Cerebellar cortex (tissue), 1 donor: ENCODE results near the gene MSMO1.
A peak's percentile ranks its signal among the peaks of the same experiment; 100 is the strongest.

Source experiments
- DNase-seq: peaks from one replicate; pipeline ENCODE4 v3.0.0-alpha.2; 2015; ENCODE audit warnings: low spot score

The MSMO1 gene

DNA sequence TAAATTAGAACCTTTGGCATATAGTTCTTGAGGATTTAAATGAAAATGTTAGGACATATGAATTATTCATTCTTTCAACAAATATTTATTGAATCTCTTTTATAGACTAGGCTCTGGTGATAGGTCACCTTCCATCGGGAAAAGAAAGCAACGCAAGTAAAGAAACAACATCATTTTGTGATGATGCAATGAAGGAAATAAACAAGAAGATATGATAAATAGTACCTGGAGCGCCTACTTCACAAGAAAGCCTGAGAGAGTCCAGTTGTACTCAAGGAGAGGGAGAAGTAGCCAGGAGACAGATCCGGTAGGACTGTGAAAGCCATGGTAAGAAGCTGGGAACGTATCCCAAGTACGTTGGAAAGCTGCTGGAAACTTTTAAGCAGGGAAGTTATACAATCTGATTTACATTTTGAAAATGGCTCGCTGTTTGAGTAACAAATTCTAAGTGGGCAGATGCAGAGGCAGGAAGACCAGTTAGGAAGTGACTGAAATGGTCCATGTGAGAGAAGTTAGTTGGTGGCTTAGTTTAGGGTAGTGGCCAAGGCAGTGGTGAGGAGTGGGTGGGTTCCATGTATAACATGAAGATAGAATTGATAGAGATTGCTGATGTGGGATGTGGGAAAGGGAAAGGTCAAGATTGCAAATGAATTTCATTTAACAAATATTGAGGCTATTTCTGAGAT lies 33.7 kb downstream of the MSMO1 start:
- DNase-seq, result no peak

- no peak for DNase-seq
Observed at GRCh38 chr4:165361810-165362209, 34.3 kb downstream of the MSMO1 start.

- DNase-seq, result no peak
Observed at GRCh38 chr4:165364452-165365080, 37.1 kb downstream of the MSMO1 start.

DNA sequence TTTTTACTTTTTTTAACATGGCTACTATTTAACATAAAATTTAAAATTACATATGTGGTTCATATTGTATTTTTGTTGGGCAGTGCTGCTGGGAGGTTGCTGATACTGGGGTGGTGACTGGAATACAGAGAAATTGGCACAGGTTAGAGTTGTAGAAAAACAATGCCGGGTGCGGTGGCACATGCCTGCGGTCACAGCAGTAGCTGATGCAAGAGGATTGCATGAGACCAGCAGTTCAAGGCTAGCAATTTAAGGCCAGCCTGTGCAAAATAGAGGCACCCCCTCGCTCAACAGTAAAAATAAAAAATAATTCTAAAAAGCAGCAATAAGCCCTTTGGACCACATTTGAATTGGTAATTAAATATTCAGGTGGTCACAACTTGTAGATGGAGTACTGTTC lies 39.6 kb downstream of the MSMO1 start:
- DNase-seq, result peak; percentile 76

DNA sequence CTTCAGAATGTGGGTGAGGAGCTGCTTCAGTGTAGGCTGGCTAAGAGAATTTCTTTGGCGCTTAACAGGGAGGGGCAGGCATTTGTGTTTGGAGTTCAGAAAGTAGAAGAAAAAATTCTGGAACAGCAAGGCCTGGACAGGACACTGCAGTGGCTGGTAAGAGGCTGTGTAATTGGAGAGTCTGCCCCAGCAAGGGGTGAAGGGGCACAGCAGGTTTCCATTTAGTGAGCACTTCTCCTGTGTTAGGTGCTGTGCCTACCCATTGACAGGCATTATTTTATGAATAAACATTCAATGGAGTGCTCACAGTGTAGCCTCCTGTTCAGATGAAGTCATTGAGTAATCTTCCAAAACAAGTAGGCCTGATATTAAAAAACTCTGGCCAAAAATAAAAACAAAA lies 40.6 kb downstream of the MSMO1 start:
- no peak for DNase-seq

DNA sequence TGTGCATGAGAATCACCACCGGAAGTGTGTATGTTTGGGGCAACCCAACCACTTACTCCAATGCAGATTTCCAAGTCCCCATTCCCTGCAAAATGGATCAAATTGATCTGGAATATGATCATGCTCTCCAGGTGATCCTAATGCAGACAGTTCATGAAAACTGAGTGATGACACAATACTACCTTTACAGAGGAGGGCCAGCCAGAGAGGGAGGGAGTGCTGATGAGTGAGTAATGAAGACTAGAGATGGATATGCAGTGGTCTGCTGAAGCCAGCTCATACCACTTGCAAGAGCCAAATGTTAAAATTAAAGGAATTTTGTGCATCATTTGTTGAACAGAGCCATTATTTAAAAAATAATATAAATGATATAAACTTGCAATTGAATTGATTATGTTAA lies 41.1 kb downstream of the MSMO1 start:
- no peak for DNase-seq

GRCh38 chr4:165369522-165369921 lies 42.1 kb downstream of the MSMO1 start:
- no peak for DNase-seq

- DNase-seq, result no peak
Observed at GRCh38 chr4:165370530-165370929, 43.1 kb downstream of the MSMO1 start.

GRCh38 chr4:165375465-165375864 lies 48.0 kb downstream of the MSMO1 start:
- no peak for DNase-seq

DNA sequence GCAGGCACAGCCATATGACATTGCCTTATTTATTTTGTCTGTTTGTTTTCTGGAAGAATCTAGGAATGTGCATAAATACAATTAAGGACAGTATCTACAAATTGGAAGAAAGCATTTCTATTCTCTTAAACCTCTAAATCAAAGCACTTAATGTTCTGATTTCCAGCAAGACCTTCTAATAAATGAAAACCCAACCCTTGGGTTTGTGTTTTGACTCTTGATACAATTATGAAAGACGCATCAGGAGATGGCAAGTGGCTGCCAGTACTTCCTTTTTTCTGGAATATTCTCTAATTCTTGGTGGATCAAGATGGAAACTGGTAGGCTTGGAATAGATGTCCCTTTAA lies 50.9 kb downstream of the MSMO1 start:
- no peak for DNase-seq

DNA sequence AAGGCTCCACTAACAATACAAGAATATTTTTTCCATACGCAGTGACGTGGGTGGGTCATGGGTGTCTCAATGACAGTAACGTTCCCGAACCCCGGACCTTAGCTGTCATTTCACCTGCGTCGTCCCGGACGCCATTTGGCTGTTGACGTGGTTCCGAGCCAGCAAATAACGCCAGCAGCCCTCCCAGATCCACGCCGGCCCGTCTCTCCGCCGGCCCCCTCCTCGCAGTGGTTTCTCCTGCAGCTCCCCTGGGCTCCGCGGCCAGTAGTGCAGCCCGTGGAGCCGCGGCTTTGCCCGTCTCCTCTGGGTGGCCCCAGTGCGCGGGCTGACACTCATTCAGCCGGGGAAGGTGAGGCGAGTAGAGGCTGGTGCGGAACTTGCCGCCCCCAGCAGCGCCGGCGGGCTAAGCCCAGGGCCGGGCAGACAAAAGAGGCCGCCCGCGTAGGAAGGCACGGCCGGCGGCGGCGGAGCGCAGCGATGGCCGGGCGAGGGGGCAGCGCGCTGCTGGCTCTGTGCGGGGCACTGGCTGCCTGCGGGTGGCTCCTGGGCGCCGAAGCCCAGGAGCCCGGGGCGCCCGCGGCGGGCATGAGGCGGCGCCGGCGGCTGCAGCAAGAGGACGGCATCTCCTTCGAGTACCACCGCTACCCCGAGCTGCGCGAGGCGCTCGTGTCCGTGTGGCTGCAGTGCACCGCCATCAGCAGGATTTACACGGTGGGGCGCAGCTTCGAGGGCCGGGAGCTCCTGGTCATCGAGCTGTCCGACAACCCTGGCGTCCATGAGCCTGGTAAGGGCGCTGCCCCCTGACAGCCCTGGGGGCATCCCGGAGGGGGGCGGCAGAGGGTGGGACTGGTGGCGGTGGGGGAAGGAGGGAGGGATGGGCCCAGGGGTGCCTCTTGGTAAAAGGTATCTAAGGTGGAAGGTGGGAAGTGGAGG lies 51.5 kb downstream of the MSMO1 start, which contains the start of gene CPE:
Gene CPE (plus strand): TSS at position 264 of the 933 bp plus-strand sequence. CDS start 214 bp downstream, at position 478.
- peak; percentile 88 for DNase-seq

DNA sequence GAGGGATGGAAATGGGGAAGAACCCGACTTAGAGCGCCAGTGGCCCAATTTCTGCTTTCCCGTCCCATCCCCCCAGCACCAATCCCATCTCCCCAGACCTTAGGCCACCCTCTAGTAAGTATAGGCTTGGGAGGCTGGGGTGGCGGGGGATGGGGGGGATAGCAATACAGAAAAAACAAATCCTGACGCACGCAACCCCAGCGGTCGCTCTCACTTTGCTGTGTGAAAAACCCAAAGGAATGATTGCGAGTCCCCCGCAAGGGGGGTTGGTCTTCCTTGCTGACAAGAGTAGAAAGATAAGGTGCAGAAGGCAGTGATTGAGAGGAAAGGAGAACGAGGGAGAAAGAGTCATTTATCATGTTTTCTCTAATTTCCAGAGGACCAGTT lies 52.2 kb downstream of the MSMO1 start:
- DNase-seq, result peak; percentile 64

DNA sequence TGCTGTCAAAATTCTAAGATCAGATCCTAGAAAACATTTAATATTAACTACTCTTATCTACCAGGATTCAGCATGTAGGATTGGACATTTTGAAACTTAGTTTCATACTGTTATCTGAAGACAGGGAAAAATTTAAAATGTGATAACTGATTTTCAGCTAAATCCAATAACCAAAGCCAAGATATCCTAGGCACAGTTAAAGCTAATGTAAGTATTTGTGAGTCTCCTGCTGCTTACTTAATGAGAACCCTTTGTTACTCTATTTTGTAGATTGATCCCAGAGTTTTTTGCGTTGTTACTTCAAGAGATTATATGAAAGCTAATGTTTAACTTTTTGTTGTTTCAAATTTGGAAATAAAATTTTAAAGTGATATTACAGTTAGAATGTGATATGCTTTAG lies 53.3 kb downstream of the MSMO1 start:
- peak; percentile 43 for DNase-seq

- DNase-seq, result peak; percentile 52
Observed at GRCh38 chr4:165381821-165382373, 54.4 kb downstream of the MSMO1 start.

GRCh38 chr4:165382640-165383039 lies 55.2 kb downstream of the MSMO1 start:
- DNase-seq, result peak; percentile 52

DNA sequence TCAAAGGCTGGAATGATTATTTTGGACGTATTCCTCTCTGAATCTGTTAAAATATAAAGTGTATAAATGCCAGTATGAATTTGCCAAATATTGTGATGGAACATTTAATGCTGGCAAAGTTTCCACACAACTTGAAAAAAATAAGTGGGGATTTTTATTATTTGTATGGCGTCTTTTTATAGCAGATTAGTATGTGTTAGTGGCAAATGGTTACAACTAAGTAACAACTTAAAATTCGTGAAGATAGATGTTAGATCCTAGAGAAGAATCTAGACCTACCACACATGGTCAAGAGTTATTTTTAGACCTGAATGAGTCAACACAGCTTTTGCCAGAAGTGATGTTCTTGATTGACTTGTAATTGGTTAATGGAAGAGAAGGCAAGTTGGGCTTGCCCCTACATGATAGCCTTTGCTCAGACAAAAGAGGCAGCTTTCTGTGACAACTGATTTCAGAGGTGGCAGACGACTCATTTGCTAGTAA lies 56.2 kb downstream of the MSMO1 start:
- DNase-seq, result peak; percentile 73

DNA sequence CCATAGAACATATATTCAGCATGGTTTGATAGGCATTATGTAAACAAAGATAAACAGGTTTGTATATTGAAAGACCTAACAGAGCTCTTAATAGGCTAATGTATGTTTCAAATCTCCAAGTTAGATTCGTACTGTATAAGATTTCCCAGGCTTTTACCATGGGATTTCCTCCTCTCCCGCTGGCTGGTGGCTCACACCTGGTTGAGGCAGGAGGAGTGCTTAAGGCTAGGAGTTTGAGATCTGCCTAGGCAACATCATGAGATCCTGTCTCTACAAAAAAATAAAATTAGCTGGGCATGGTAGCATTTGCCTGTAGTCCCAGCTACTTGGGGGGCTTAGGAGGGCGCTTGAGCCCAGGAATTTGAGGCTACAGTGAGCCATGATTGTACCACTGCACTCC lies 56.7 kb downstream of the MSMO1 start:
- DNase-seq, result peak; percentile 39

- peak; percentile 65 for DNase-seq
Observed at GRCh38 chr4:165384598-165384997, 57.1 kb downstream of the MSMO1 start.

DNA sequence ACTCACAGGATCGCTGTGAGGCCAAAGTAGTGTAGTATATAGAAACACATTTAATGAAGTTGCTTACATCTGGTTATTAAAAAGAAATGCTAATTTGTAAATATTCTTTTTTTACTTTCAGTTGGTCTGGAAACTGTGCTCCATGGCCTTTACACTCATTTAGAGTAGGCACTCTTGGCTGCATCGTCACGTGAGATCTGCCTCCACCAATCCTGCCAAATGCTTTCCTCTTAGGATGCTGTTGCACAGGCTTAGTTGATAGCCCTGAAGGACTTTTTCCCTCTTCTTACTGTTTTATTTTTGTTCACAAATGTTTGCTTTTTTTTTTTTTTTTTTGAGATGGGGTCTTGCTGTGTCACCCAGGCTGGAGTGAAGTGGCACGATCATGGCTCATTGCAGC lies 57.7 kb downstream of the MSMO1 start:
- DNase-seq, result peak; percentile 62

DNA sequence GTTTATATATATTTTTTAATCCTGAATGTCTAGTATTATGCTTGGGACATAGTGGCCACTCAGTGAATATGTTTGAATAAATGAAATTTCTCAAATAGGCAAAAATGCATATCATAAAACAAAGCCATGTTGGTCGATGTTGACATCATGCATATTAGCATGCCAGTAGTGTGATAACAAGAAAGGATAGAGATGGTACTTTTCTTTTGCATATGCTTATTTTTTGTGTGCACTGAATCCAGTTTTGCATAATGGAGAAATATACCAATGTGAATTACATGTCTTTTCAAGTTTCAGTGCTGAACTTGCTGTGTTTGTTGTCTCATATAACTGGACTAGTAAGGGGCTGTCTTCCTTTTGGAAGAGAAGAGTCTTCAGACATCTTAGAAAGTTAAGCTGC lies 58.9 kb downstream of the MSMO1 start:
- no peak for DNase-seq

GRCh38 chr4:165388756-165389155 lies 61.3 kb downstream of the MSMO1 start:
- no peak for DNase-seq
